Tibial nerve (tissue), 4 donors: Measurements from ENCODE around the gene PGAM2.
"Not testable (repeated sequence)": the region's sequence is repeated elsewhere in the genome, so short reads cannot be mapped to it uniquely, and the experiment has no call there.

Experiments used
- CTCF ChIP-seq, 5 experiments: fragments of 200-600 bp in 3 of 5; fragments of 450-650 bp in 2 of 5; sonication (generic) in 3 of 5; IDR thresholded peaks; one replicate each; pipeline ENCODE4 v1.5.1; 2016 to 2019; ENCODE audit warnings: antibody characterized with exemption in 5 of 5, mild to moderate bottlenecking in 3 of 5, moderate library complexity in 2 of 5
- EP300 ChIP-seq, 2 donors: sonication (generic); formaldehyde crosslinking; IDR thresholded peaks; one replicate each; pipeline ENCODE4 v1.6.1; 2017; ENCODE audit warnings: antibody characterized with exemption in 2 of 2, mild to moderate bottlenecking in 1 of 2

- TF ChIP-seq CTCF, EP300 (IDR thresholded peaks at IDR 0.05): not testable (repeated sequence)
These were observed 31.2 kb downstream of the PGAM2 start for GRCh38 chr7:44033971-44034844.
